HL-60 (cell line): Measurements from ENCODE around the gene IL1B.

ENCODE experiments used
- CTCF ChIP-seq: IDR thresholded peaks from one replicate; pipeline ENCODE4 v1.5.1; 2011; ENCODE audit warnings: low read length, control low read depth, inconsistent platforms; ENCODE audit not compliant: insufficient read depth
- GABPA ChIP-seq: IDR thresholded peaks from 2 replicates; pipeline ENCODE4 v1.6.1; 2012; ENCODE audit warnings: low read depth
- POLR2AphosphoS5 ChIP-seq: IDR thresholded peaks from 2 replicates; pipeline ENCODE4 v1.6.1; 2012; ENCODE audit warnings: low read depth
- REST ChIP-seq: IDR thresholded peaks from 2 replicates; pipeline ENCODE4 v1.6.1; 2012; ENCODE audit warnings: low read depth; ENCODE audit not compliant: insufficient replicate concordance
- SPI1 ChIP-seq: IDR thresholded peaks from 2 replicates; pipeline ENCODE4 v1.6.1; 2012; ENCODE audit warnings: low read depth, mild to moderate bottlenecking, borderline replicate concordance

DNA sequence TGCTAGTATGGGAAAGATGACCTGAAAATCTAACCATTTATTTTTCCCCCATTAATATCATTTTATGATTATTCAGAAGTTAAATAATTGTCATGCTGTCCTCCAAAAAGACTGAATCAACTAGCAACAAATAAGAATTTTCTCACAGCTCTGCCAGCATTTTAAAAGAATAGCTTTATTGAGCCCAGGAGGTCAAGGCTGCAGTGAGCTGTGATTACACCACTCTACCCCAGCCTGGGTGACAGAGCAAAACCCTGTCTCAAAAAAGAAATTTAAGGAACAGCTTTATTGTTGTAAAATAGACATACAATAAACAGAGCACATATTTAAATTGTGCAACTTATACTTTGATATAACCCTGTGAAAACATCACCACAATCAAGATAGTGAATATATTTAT, 27.5 kb downstream of the IL1B start:
- no peak for TF ChIP-seq CTCF
- no peak for TF ChIP-seq GABPA
- no peak for TF ChIP-seq REST
- TF ChIP-seq POLR2AphosphoS5: no peak
- no peak for TF ChIP-seq SPI1
